ENCODE results near the gene HOXB3.

DNA sequence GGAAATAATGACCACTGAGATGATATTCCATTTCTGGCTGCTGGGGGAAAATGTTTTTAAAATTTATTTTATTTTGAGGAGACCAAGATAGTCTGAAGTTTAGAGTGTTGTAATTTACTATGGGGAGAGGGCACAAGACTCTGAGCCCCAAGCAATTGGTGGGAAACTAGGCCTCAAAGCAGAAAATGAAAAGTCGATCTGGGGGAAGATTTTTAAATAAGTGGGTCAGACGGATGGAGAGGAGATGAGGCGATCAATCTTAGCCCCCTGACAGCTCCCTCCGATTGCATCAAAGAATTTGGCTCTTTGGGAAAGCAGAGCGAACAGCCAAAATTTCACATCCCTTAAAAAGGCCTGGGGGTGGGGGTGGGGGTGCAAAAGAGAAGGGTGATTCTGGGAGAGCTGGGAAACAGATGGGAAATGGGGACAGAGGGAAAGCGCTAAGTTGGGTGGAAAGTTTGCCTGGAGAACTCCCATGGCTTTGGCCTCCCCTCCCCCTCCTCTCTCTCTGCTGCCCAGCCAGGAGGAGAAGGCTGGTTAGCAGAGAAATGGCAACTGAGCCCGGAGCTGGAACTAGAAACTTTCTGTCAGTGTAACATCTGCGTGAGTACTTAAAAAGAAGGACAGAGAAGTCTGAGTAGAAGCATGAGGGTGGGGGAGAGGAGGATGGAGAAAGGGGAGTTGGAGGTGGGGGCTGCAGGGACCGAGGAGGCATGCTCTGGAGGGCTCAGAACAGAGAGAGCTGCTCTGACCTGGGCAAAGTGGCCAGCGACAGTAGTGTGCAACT is 43.7 kb downstream of the HOXB3 start:
- TF ChIP-seq CTCF (IDR thresholded peaks at IDR 0.05) (no peak), ZFX (IDR thresholded peaks at IDR 0.05; ENCODE audit: borderline replicate concordance) (no peak)

All from 22Rv1 (cell line).